HG03066 (cell line): ENCODE measurements around the gene WFDC11.

Experiments used
- ATAC-seq: cut with Tn5 transposase; IDR thresholded peaks from one replicate; pipeline ENCODE4 v1.9.1; 2021; ENCODE audit warnings: low read depth; ENCODE audit not compliant: unreplicated experiment

The WFDC11 gene

GRCh38 chr20:45629496-45630100 is 40.4 kb downstream of the WFDC11 start, which contains the start of gene WFDC10A:
TSS of gene WFDC10A (plus strand) at chr20:45629739. CDS start at chr20:45629814, 75 bp downstream.
- ATAC-seq: no peak

DNA sequence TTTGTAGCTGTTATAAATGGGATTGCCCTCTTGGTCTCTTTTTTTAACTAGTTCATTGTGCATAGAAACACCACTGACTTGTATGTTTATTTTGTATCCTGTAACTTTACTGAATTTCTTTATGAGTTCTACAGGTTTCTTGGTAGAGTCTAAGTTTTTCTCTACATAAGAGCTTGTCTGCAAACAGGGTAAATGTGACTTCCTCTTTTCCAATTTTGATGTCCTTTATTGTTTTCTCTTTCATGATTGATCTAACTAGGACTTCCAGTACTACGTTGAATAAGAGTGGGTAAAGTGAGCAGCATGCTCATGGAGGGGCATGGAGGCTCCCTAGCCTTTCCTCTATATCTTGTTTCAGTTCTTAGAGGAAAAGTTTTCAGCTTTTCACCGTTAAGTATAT is 43.5 kb downstream of the WFDC11 start:
- no peak for ATAC-seq

GRCh38 chr20:45621593-45621992 is 48.4 kb downstream of the WFDC11 start:
- ATAC-seq: no peak

GRCh38 chr20:45617591-45617990 is 52.4 kb downstream of the WFDC11 start:
- no peak for ATAC-seq

DNA sequence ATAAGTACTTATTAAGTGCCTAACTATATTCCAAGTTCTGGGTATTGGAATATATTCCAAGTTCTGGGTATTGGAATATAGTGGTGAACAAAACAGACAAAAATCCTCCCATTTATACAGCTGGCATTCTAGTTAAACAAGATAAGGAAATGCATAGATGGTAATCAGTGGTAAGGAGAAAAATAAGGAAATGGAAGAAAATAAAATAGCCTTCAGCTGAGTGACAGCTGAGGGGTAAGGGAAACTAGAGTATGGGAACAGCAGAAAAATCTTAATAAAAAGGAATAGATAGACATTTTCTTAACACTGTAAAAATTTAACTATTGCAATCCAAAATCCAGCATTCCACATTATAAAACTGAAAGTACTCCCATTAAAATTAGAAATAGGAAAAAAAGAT is 57.7 kb downstream of the WFDC11 start:
- ATAC-seq: no peak

- ATAC-seq: no peak
These were observed 59.0 kb downstream of the WFDC11 start for GRCh38 chr20:45611054-45611453.

GRCh38 chr20:45607810-45608209 is 62.2 kb downstream of the WFDC11 start:
- no peak for ATAC-seq
